Ammon's horn (tissue), 1 donor: Measurements from ENCODE around the gene TTC9B.
"Not testable (repeated sequence)": the region's sequence is repeated elsewhere in the genome, so short reads cannot be mapped to it uniquely, and the experiment has no call there.

Experiments used
- DNase-seq: peaks from one replicate; pipeline ENCODE4 v3.0.0-alpha.2; 2016; ENCODE audit warnings: low spot score

The TTC9B gene

GRCh38 chr19:40170303-40170989 is 47.7 kb downstream of the TTC9B start:
- not testable (repeated sequence) for DNase-seq

GRCh38 chr19:40169482-40170302 is 48.5 kb downstream of the TTC9B start:
- DNase-seq: not testable (repeated sequence)
